T47D (cell line): ENCODE measurements around the gene C19orf47.
"Not testable (repeated sequence)": the region's sequence is repeated elsewhere in the genome, so short reads cannot be mapped to it uniquely, and the experiment has no call there.

Source experiments
- DNase-seq, 2 experiments: peaks; one replicate each; pipeline versions ENCODE4 v3.0.0 to v3.0.0-alpha.2; 2011 to 2012; ENCODE audit warnings: low read depth in 1 of 2, low spot score in 1 of 2
- JUND ChIP-seq: IDR thresholded peaks from 2 replicates; pipeline ENCODE4 v1.6.1; 2012; ENCODE audit warnings: low read depth
- in situ Hi-C: cut with HindIII; loops from 2 replicates; pipeline ENCODE4 v1.10.0; 2016; ENCODE audit warnings: low sequenced_read_pairs, low pct_unique_long_range_greater_than_20kb

The C19orf47 gene

DNA sequence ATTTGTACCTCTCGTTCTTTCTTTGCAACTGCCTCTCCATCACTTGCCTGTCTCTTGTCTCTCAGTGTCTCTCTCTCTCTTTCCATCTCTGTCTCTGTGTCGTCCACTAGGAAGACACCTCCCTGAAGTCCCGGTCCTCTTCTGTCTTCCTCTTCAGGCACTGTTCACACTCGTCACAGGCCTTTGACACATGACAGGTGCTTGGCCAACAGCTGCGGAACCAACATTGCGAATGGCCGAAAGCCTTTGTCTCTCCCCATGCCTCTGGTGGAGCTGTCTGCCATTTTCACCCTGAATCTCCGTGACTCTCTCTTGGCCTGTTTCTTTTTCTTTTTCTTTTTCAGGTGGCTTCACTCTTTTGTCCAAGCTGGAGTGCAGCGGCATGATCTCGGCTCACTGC, 39.0 kb upstream of the C19orf47 start:
- in situ Hi-C loops: no loop called here
- TF ChIP-seq JUND: no peak
- DNase-seq: no peak

DNA sequence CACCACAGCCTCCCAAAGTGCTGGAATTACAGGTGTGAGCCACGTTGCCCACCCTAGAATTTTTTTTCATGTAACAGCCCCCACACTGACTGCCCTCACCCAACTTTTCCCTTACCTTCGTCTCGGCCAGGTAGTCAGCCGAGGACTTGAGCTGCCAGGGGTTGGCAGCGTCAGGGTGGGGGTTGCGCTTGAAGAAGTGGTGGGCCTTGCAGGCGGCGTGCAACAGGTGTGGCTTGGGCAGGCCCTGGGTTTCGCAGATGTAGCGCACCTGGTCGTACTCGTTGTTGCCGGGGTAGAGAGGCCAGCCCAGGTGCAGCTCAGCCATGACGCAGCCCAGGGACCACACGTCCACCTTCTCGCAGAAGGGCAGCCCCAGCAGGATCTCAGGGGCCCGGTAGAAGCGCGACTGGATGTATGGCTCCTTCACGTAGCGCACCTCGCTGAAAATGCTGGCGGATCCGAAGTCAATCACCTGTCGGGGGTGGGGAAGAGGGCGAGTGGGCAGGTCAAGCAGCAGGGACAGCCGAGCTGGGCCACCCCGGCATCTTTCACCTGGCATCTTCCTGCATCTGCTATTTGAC, 35.6 kb upstream of the C19orf47 start:
- in situ Hi-C loops: no loop called here
- DNase-seq: no peak
- no peak for TF ChIP-seq JUND

DNA sequence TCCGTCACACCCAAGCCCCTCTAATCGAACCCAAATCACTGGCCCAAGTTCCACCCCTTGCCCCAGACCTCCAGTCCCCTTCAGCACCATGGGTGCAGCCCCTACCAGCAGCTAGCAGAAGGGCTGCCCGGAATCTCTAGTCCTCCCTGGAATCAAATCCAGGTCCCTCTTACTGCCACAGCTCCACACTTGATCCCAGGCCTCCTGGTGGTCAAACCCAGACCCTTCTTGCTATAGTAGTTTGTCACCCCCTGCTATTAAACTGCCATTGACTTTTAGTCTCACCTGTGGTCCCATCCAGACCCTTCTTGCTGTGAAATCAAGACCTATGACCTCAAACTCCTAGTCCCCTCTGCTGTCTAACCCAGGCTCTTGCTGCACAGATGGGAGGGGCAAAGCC, 33.1 kb upstream of the C19orf47 start:
- in situ Hi-C loops: no loop called here
- DNase-seq: no peak

DNA sequence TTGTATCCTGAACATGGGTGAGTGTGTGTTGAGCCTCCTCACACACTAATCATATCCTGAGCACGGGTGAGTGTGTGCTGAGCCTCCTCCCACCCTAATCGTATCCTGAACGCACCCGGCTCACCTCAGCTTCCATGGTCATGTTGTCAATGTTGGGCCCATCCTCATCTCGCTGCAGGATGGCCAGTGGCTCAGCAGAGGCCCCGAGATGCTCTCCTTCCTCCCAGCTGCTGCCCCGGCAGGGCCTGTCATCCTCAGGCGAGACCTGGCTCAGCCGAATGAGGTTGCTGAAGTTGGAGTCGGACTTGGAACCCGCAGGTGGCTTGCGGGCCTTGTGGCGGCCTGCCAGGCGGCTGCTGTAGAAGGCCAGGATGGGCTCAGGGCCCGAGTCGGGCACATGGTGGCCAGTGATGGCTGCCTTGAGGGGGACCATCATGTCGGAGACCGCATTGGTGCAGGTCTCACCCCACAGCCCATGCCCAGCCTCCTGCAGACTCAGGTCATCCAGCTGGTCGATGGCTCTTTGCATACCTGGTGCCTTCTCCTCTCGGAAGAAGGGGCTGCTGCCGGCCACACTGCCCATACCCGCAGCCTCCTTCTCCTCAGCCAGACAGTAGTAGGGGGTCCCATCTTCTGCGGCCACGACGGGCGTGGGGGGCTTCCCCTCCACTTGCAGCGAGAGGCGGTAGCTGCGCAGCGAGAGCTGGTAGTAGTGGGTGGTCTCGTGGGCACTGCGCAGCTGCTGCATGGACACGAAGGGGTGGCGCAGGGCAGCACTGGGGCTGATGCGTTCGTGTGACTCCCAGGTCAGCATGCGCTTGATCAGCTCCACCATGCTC, 32.2 kb upstream of the C19orf47 start:
- in situ Hi-C loops: no loop called here
- no peak for DNase-seq
- no peak for TF ChIP-seq JUND

More for the DNA sequence above, 33.1 kb upstream of the C19orf47 start:
- no peak for TF ChIP-seq JUND

DNA sequence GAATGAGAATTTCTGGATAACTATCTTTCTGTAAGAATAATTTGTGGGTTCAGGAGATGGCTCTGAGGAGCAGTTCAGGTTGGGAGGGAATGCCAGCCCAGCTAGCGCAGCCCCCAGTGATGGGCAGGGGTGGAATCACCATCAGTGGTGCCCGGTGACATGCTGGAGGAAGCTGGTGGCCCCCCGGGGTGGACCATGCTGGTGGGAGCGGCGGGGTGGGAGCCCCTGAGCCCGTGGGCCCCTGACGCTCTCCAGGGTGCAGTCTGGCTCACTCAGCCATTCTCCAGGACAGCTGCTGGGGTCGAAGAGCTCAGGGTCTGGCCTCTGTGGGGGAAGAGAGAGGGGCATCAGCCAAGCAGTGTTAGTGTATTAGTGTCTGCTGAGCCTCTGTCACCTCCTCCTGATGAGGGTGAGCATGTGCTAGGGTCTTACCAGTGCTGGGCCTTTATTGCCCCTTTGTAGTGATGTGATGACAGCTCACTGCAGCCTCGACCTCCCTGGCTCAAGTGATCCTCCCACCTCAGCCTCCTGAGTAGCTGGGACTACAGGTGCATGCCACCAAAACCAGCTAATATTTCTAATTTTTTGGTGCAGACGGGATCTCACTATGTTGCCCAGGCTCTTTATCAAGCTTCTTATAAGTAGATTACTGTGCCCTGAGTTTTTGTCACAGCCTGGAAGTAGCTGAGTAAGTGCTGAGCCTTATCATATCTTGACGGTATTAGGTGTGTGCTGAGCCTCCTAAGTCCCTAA, 31.4 kb upstream of the C19orf47 start:
- DNase-seq: no peak
- in situ Hi-C loops: no loop called here

DNA sequence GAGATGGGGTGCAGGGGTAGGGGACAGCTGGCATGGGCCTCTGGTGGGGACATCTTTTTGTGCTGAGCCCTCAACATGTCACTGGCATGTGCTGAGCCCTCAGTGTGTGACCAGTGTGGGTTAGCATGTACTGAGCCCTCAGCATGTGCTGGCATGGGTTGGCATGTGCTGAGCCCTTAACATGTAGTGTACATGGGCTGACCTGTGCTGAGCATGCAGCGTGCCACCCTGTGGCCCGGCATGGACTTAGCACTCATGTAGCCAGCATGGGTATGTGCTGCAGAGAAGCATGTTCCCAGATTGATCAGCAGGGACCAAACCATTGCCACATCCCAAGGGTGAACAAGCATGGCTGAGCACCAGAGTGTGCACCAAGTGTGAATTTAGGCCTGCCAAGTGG, 30.3 kb upstream of the C19orf47 start:
- no peak for DNase-seq
- in situ Hi-C loops: no loop called here
- no peak for TF ChIP-seq JUND

More for the DNA sequence above, 31.4 kb upstream of the C19orf47 start:
- no peak for TF ChIP-seq JUND

DNA sequence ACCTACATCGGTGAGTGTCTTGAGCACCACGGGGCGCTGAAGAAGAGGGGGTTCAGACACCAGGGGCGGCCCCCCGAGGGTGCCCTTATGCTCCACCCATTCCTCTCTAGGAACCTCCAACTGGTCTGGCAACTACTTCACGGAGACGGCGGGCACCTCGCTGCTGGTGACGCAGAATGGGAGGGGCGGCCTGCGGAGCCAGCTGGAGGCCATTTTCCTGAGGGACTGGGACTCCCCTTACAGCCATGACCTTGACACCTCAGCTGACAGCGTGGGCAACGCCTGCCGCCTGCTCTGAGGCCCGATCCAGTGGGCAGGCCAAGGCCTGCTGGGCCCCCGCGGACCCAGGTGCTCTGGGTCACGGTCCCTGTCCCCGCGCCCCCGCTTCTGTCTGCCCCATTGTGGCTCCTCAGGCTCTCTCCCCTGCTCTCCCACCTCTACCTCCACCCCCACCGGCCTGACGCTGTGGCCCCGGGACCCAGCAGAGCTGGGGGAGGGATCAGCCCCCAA, 29.7 kb upstream of the C19orf47 start:
- in situ Hi-C loops: no loop called here
- DNase-seq: no peak
- TF ChIP-seq JUND: no peak

- TF ChIP-seq JUND: no peak
- in situ Hi-C loops: no loop called here
- no peak for DNase-seq
Measured at GRCh38 chr19:40376286-40376862, 28.2 kb upstream of the C19orf47 start.

- DNase-seq: no peak
- in situ Hi-C loops: no loop called here
- TF ChIP-seq JUND: no peak
Measured at GRCh38 chr19:40374084-40374483, 25.9 kb upstream of the C19orf47 start.

- TF ChIP-seq JUND: no peak
- in situ Hi-C loops: no loop called here
- no peak for DNase-seq
Measured at GRCh38 chr19:40371802-40372122, 23.6 kb upstream of the C19orf47 start.

DNA sequence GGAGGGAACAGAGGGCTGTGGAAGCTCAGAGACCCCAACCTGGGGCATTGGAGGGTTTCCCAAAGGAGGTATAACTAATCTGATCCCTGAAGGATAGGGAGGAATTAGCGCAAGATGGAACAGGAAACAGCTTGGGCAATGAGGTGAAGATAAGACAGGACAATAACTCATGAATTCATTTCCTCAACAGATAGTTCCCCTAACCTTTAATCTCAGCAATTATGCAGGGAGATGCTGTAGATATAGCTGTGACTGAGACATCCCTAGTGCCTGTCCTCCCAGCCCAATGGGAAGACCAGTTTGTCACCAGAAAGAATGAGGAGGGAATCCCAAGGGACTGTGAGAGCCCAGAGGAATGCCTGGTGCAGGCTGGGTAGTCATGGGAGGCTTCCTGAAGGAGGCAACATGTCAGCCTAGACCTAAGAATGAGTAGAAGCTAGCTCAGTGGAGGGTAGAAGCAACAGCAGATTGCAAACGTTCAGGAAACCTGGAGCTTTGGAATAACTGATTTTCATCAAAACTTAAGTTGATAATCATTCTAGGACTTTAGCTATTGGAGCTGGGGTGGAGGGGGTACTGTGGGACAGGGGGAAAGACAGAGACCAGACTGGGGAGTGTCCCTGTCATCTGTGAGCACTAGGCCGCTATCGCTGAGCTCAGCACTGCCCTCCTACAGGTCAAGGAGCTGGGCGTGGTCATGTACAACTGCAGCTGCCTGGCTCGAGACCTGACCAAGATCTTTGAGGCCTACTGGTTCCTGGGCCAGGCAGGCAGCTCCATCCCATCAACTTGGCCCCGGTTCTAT, 23.0 kb upstream of the C19orf47 start:
- in situ Hi-C loops: no loop called here
- no peak for DNase-seq
- TF ChIP-seq JUND: no peak

GRCh38 chr19:40370253-40370652, 22.1 kb upstream of the C19orf47 start:
- DNase-seq, in situ Hi-C loops: not testable (repeated sequence)
